ENCODE measurements around the gene TRAM2.

Gene TRAM2

GRCh38 chr6:52570291-52570700 is 6.6 kb downstream of the TRAM2 start:
- DNase-seq (ENCODE audit: low spot score), result no peak

- DNase-seq (ENCODE audit: low spot score), result no peak
These were observed 8.5 kb downstream of the TRAM2 start for GRCh38 chr6:52568320-52568719.

GRCh38 chr6:52566853-52567279 is 10.0 kb downstream of the TRAM2 start:
- no peak for DNase-seq (ENCODE audit: low spot score)

GRCh38 chr6:52566201-52566600 is 10.7 kb downstream of the TRAM2 start:
- no peak for DNase-seq (ENCODE audit: low spot score)

GRCh38 chr6:52564856-52565255 is 12.0 kb downstream of the TRAM2 start:
- no peak for DNase-seq (ENCODE audit: low spot score)

GRCh38 chr6:52562911-52563310 is 13.9 kb downstream of the TRAM2 start:
- no peak for DNase-seq (ENCODE audit: low spot score)

- DNase-seq (ENCODE audit: low spot score), result no peak
These were observed 16.4 kb downstream of the TRAM2 start for GRCh38 chr6:52560462-52560861.

- DNase-seq (ENCODE audit: low spot score), result no peak
These were observed 18.4 kb downstream of the TRAM2 start for GRCh38 chr6:52558266-52559000.

GRCh38 chr6:52557389-52558265 is 19.2 kb downstream of the TRAM2 start:
- DNase-seq (ENCODE audit: low spot score), result no peak

- no peak for DNase-seq (ENCODE audit: low spot score)
These were observed 21.2 kb downstream of the TRAM2 start for GRCh38 chr6:52555518-52556233.

GRCh38 chr6:52554684-52555280 is 22.1 kb downstream of the TRAM2 start:
- no peak for DNase-seq (ENCODE audit: low spot score)

GRCh38 chr6:52553719-52554118 is 23.1 kb downstream of the TRAM2 start:
- no peak for DNase-seq (ENCODE audit: low spot score)

GRCh38 chr6:52553158-52553557 is 23.7 kb downstream of the TRAM2 start:
- no peak for DNase-seq (ENCODE audit: low spot score)

GRCh38 chr6:52552278-52552643 is 24.6 kb downstream of the TRAM2 start:
- peak; percentile 51 for DNase-seq (ENCODE audit: low spot score)

GRCh38 chr6:52551483-52552277 is 25.2 kb downstream of the TRAM2 start:
- no peak for DNase-seq (ENCODE audit: low spot score)

GRCh38 chr6:52550870-52551269 is 26.0 kb downstream of the TRAM2 start:
- DNase-seq (ENCODE audit: low spot score), result no peak

- DNase-seq (ENCODE audit: low spot score), result no peak
These were observed 26.8 kb downstream of the TRAM2 start for GRCh38 chr6:52550014-52550575.

- no peak for DNase-seq (ENCODE audit: low spot score)
These were observed 27.4 kb downstream of the TRAM2 start for GRCh38 chr6:52549428-52549827.

- DNase-seq (ENCODE audit: low spot score), result no peak
These were observed 27.9 kb downstream of the TRAM2 start for GRCh38 chr6:52548999-52549398.

- no peak for DNase-seq (ENCODE audit: low spot score)
These were observed 28.5 kb downstream of the TRAM2 start for GRCh38 chr6:52548353-52548713.
